Bone marrow (tissue), 2 donors: ENCODE measurements around the gene SSC5D.

Source experiments
- DNase-seq, 2 donors: peaks; one replicate each; lab custom pipeline; 2025; lab: John Stamatoyannopoulos, UW

Gene SSC5D

DNA sequence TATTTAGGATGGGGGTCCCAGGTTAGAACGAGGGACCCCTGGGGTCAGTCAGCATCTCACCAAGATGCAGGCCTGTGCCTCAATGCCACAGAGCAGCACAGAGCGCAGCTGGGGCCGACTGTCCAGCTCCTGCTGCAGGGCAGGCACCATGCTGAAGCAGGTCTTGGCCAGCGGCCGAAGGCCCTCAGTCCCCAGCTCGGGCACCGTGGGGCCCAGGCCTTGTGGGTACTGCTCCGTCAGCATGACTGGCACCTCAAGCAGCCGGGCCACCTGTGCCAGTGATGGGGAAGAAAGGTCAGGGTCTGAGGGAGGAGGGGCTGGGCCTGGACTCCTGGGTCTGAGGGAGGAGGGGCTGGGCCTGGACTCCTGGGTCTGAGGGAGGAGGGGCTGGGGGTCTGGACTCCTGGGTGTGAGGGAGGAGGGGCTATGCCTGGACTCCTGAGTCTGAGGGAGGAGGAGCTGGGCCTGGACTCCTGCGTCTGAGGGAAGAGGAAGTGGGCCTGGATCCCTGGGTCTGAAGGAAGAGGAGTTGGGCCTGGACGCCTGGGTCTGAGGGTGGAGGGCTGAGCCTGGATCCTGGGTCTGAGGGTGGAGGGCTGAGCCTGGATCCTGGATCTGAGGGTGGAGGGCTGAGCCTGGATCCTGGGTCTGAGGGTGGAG is 32.5 kb upstream of the SSC5D start:
- no peak for DNase-seq

DNA sequence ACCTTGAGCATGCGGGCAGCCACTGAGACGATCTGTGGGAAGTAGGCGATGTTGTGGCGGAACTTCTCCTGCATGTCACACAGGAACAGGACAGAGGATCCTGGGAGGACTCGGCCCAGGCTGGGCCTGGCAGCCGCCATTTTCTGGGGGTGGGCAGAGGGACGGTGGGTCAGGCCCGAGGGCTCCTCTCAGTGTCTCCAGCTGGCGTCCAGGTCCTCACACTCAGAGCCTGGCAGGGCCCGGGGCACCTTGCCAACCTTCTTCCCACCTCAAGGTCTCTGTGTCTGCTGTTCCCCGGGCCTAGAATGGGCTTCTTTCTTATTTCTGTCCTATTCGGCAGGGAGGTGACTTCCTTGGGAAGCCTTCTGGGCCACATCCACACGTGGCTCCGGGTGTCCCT is 31.9 kb upstream of the SSC5D start:
- DNase-seq = no peak

DNA sequence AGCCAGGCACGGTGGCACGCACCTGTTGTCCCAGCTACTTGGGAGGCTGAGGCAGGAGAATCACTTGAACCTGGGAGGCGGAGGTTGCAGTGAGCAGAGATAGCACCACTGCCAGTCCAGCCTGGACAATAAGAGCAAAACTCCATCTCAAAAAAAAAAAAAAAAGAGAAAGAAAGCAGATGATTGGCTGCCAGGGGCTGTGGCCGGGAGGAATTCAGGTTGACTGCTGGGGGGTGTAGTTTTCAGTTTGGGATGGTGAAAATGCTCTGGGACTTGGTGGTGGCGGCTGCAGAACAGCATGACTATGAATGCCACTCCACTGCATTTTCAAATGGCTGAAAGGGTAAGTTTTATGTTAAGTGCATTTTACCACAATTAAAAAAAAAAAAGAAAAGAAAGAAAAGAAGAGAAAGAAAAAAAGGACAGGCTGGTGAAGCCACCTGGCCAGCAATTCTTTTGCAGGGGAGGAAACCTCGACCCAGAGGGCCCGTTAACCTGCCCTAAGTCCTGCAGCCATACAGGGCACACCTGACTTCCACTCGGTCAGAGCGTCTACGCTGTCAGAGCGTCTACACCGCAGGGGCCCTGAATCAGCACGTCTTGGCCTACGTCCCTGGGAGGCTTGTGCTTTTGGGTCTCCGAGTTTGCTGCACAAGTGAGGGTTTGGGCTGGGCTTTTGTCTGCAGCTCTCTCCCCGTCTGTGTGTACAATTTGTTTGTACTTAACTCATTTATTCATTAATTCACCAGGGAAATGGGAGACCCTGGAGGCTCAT is 30.4 kb upstream of the SSC5D start:
- no peak for DNase-seq

DNA sequence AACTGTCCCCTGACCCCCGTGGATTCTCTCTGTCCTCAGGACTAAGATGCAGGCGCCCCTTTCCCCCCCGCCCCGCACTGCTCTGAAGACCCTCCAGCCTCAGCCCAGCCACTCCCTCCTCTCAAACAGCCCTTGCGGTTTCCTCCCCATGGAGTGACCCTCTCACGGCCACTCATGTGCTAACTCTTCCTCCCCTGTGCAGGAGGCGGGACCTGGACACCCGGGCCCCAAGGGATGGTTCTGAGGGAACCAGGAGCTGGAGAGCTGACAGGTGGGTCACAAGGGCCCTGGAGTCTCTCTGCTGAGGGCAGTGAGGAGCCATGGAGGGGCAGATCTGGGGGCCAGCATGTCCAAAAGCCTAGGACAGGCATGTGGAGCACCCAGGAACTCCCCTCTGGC is 28.7 kb upstream of the SSC5D start:
- no peak for DNase-seq

DNA sequence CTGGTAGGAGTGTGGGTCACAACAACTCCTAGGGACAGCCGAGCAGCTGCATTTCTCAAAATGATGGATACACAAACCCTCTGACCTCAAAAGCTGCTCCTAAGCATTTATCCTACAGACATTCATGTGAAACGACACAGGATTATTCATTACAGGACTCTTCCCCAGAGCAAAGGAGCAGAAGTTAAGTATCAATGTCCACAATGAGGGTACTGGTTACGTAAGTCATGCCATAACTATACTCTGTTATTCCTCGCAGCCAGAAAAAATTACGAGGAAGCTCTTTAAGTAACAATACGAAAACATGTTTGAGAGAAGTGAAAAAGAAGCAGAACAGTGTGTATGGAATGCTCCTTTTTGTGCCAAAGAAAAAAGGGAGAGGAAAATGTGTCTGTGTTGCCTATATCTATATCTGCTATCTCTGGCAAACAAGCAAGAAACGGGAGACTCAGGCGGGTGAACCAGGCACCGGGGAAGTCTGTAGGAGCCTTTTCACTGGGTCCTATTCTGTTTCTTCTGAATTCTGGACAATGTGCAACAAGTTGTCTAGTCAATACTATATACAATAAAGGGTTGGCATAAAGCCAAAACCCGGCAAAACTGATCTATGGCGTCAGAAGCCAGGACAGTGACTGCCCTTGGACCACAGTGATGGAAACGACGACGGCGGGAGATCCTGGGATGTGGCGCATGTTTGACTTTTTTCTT is 28.1 kb upstream of the SSC5D start:
- DNase-seq = no peak

DNA sequence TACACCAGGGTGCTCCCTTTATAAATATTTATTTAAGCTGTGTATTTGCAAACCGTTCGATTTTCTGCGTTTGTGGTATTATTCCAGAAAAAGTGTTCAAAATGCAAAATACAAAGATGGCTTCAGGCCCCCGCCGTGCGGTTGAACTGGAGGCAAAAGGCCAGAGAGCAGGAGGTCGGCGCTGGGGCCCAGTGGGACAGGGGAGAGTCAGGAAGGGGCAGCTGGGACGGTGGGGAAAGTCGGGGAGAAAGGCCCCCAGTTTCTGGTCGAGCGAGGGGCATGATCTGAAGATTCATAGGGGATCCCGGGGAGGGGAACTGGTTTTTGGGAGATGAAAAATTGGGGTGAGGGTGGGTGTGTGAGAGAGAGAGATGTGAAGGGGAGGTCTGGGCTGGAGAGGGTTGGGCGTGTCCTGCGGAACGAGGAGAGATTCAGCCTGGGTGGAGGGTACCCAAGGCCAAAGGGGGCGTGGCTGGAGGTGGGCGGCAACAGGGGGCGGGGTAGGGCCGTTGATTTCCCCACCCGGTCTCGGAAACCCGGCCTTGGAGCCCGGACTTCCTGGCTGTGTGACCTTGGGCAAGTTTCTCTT is 27.5 kb upstream of the SSC5D start:
- no peak for DNase-seq

DNA sequence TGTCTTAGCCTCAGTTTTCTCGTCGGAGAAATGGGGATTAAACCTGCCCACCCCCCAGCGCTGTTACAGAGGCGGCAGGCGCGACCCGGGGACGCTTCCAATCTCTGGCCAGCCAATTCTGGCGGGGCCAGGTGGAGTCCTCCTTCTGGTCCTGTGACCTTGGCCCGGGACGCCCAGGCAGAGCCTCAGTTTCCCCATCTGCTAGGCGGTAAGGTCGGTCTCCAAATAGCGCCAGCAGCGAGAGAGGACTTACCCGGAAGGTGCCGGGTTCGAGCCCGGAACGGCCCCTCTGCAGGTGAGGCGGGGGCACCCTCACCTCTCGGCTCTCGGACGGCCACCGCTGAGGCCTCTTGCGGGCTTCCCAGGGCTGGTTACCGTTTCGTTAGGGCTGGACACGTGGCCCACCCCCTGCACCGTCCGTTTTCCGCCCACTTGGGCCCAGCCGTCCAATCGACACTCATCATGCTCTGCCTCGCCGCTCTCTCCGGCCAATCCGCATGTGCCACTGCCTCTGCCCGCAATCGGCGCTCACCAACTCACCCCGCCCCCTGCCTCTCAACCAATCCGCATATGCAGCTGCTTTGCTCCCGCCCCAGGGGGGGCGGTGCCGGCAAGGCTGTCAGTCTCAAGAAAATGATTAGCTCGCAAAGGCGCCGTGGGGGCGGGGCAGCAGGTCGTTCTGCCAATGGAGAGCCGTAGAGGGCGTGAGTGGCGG is 26.8 kb upstream of the SSC5D start, which contains the start of gene ISOC2:
ISOC2 (minus strand) TSS at position 384 of the 715 bp plus-strand sequence. CDS start 5,156 bp downstream, outside the sequence.
- peak; percentile 69 to 99 for DNase-seq

DNA sequence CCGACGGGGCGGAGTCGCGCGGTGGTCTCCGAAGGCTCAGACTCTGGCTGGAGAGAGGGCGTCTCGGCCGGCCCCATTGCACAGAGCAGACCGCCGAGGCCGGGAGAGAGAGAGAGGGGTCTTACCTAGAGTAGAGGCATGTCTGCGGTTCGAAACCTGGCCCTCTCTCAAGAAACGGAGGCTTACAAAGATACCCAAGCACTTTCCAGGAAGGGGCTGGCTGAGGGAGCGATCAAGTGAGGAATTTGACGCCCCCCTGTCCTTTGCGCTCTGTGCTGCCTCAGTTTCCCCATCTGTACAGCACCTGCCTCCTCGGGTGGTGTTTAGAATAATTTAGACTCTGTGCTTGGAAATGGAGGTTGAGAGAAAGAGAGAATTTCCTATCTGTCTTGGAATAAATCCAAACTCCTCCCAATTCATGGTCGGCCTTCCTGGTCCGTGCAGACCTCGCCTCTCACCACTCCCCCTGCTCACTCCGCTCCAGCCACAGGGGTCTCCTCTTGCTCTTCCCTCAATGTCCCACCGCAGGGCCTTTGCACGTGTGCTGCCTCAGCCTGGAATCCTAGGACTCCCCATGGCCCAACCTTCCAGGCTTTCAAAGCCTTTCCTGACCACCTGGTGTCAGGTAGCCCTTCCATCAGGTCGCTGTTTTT is 26.1 kb upstream of the SSC5D start:
- DNase-seq = no peak

DNA sequence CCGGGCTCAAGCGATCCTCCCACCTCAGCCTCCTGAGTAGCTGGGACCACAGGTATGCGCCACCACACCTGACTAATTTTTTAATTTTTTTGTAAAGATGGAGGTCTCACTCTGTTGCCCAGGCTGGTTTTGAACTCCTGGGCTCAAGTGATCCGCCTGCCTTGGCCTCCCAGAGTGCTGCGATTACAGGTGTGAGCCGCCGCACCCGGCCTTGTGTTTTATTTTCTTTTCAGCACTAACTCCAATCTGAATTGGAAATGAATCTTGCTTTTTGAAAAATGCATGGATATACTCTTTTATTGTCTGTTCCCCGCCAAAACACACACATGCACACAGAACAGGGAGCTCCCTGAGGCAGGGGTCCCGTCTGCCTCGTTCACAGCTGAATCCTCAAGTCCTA is 25.5 kb upstream of the SSC5D start:
- no peak for DNase-seq

DNA sequence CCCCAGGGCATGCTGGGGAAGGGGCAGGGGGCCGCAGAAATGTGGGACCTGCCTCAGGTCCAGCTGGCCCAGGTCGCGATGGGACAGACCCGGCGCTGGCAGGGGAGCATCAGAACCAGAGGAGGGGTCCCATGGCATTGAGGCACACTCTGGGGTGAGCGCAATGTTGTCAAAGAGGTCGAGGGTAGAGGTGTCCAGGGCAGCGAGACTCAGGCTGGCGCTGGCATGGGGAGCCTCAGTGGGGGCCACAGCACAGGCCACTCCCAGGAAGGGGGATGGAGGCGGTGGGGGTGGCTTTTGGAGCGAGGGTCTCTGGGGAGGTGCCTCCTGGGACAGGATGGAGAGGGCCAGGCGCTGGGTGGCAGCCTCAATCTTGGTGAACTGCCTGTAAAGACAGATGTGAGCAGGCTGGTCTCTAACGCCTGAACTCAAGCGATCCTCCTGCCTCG is 24.6 kb upstream of the SSC5D start:
- no peak for DNase-seq

DNA sequence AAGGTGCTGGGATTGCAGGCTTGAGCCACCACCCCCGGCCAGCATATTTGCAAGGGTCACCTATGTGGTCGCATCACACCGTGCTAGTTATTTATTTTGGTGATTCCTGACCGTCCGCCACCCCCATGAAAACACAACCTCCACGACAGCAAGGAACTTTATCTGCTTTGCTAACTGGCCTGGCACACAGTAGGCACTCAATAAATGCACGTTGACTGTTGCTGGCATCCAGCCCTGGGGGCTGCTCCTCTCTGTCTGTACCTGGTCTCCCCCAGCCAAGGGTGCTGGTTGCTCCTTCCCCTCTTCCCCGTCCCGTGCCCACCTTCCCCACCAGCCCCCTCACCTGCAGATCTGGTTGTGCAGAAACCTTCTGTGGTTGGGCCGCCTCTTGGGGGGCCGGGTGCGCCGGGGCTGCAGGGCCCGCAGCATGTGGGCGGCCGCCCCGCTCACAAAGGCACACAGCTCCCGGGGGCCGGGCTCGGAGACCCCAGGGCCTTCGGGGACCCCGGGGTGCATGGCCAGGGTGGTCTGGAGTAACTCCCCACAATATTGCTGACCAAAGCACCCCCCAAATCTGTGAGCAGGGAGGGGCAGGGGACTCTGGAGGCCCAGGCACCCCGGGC is 24.1 kb upstream of the SSC5D start:
- no peak for DNase-seq

DNA sequence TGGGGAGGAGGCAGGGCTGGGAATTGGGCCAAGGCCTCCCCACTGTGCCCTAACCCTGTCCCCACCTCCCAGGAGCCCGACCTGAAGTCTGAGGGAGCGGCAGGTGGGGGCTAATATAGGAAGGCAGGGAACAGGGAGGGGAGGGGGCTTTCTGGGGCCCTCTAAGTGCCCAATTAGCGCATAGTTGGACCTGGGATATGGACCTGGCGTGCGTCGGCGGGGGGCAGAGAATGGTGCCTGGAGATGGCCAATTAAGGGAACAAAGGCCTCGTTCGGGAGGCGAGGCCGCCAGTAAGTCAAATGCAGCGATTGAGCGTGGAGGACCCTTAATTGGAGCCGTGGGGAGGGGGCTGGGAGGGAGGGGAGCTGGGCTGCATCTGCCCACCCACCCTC is 23.6 kb upstream of the SSC5D start, which contains the start of gene C19orf85:
C19orf85 (minus strand) TSS at position 90 of the 393 bp plus-strand sequence. CDS start 197 bp downstream, outside the sequence.
- no peak for DNase-seq

DNA sequence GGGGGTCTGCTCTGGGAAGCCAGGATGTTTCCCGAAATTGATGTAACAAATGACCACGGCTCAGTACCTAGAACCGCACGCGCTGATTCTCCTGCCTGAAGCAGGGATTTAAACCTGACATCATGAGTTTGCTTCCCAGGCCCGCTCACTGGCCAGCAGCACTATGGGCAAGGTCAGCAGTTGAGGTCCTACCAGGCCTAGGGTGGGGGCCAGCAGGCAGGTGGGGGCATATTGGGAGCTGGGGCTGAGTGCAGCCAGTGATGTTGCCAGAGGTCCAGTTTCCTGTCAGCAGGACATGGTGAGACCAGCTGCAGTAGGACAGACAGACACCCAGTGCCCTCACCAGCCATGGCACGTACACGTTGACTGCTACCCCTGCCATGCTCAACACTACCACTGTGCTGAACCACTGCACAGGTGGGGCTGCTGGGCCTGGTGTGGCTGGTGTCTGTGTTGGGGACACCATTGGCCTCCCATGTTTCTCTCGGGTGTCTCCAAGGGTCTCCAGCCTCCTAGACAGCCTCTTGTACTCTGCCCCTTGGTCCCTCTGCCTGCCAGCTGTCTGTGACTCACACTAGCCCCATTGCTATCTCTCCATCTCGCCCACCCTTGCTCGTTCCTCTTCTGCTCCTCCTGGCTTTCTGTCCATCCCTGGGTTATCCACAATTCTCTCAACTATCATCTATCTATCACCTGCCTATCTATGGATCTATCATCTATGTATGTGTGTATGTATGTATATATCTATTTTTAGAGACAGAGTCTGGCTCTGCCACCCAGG is 22.6 kb upstream of the SSC5D start:
- peak in 1 of 2 donors; percentile 33 for DNase-seq

DNA sequence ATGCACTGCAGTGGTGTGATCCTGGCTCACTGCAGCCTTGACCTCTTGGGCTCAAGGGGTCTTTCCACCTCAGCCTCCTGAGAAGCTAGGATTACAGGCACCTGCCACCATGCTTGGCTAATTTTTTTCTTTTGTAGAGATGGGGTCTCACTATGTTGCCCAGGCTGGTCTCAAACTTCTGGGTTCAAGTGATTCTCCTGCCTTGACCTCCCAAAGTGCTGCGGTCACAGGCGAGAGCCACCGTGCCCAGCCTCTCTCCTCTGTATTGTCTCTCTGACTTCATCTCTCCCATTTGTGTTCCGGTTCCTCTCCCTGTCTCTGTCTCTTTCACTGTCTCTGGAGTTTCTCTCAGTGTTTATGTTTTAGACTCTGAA is 22.0 kb upstream of the SSC5D start:
- no peak for DNase-seq

DNA sequence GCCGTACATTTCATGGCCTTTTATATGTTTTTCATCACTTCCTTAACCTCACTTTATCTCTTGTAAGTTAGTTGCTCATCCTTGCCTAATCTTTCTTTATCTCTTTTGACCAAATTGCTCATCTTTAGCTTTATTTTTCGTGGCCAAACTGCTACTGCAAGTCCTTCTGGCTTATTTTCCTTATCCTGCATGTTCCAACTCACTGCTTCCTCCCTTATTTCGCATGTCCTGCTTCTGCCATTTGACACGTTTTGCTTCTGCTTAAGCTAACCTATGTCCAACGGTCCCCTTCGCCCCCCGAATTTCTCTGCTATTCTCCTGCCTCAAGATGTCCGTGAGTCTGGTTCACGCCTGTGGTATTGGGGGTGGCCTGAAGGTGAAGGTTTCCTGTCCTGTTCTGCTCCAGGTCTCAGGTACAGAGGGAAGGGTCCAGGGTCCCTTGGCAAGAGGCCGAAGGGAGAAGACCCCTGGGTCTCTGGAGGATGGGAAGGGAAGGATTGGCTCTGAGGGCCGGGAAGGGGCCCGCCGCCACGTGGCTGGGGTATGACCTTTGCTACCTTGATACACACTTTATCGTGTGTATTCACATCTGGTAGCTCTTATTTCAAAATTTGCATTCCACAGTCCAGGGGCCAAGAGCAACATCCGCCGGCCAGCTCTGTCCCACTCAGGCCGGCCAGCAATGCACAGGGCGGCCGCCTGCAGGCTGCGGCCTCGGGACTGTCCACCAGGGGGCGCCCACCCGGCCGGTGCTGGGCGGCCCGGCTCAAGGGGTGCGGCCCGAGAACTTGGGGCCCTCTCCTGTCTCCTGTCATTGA is 20.8 kb upstream of the SSC5D start:
- DNase-seq = peak in 1 of 2 donors; percentile 35

DNA sequence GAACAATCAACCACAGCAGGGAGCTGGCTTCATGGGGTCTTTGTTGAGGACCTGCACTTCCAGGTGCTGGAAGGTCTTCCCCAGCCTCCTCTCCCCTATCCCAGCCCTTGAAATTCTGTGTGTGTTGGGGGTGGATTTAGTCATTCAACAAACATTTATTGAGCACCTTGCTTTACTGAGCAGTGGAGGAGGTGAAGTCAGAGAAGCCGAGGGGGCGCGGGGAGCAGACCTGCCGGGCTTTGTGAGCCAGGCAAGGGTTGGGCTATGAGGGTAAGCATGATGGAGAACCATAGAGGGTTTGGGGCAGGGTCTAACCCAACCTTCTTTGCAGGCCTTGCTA is 20.2 kb upstream of the SSC5D start:
- DNase-seq = no peak

DNA sequence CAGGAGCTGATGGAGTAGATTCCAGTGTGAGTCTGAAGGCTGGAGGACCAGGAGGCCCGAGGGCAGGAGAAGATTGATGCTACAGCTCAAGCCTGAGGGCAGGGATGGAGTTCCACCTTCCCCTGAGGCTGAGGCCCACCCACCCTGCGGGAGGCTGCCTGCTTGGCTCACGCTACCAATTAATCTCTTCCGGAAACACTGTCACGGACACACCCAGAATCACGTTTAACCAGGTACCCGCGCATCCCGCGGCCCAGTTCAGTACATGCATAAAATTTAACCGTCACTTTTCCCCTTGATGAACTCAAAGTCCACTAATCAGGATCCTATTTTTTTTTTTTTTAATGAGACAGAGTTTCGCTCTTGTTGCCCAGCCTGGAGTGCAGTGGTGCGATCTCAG is 17.0 kb upstream of the SSC5D start:
- DNase-seq = no peak

DNA sequence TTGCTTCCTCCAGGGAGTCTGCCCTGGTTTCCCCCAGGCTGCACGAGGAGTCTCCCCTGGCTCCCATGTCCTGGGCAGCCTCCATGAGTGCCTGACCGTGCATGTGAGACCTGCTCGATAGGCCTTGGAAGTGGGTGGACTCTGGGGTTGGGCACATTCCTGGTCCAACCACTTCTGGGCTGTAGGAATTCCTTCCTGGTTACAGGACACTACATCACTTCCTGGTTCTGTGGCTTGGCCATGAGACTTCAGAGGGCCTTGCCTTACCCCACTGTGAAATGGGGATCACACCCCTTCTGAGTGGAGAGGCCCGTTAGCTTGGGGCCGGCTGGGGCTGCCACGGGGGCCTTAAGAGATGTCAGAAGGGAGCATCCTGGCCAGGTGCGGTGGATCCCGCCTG is 15.8 kb upstream of the SSC5D start:
- no peak for DNase-seq
